Sigmoid colon (tissue), 7 donors: ENCODE data around the gene KRT7. TPM values are rescaled to one million over a fixed set of nuclear protein-coding genes. Genes with fewer than 3 reads are reported as not detected.

Source experiments
- DNase-seq: peaks from one replicate; pipeline ENCODE4 v3.0.0-alpha.2; 2019
- H3K27ac ChIP-seq, 4 donors: fragments of 200-600 bp; sonication (generic); one replicate each; pipeline ENCODE4 v1.5.1; 2016 to 2019; ENCODE audit warnings: mild to moderate bottlenecking in 1 of 4
- H3K27me3 ChIP-seq, 3 donors: fragments of 200-600 bp; sonication (generic); one replicate each; pipeline ENCODE4 v1.5.1; 2019; ENCODE audit warnings: mild to moderate bottlenecking in 1 of 3
- H3K36me3 ChIP-seq, 4 donors: fragments of 200-600 bp; sonication (generic); one replicate each; pipeline ENCODE4 v1.5.1; 2016 to 2019
- H3K4me1 ChIP-seq, 4 donors: fragments of 200-600 bp; sonication (generic); one replicate each; pipeline ENCODE4 v1.5.1; 2017 to 2019
- H3K4me3 ChIP-seq, 4 donors: fragments of 200-600 bp; sonication (generic); one replicate each; pipeline ENCODE4 v1.5.1; 2017 to 2019; ENCODE audit warnings: mild to moderate bottlenecking in 2 of 4, moderate library complexity in 1 of 4
- H3K9me3 ChIP-seq, 4 donors: fragments of 200-600 bp in 3 of 4; sonication (generic) in 3 of 4; one replicate each; pipeline versions ENCODE4 v1.5.1 to v1.6.1; 2013 to 2019
- EP300 ChIP-seq, 4 donors: sonication (generic); formaldehyde crosslinking; IDR thresholded peaks; one replicate each; pipeline ENCODE4 v1.6.1; 2017; ENCODE audit warnings: antibody characterized with exemption in 4 of 4
- POLR2A ChIP-seq, 2 donors: fragments of 450-650 bp; IDR thresholded peaks; one replicate each; pipeline ENCODE4 v1.6.1; 2016; ENCODE audit warnings: antibody characterized with exemption in 2 of 2, mild to moderate bottlenecking in 2 of 2, moderate library complexity in 2 of 2
- POLR2AphosphoS5 ChIP-seq, 4 donors: sonication (generic); formaldehyde crosslinking; IDR thresholded peaks; one replicate each; pipeline ENCODE4 v1.6.1; 2017; ENCODE audit warnings: antibody characterized with exemption in 4 of 4
- WGBS, 2 donors: extraction: QIAGEN DNeasy Blood & Tissue Kit; methylation state at CpG; one replicate each; pipeline ENCODE4 v1.1.7; 2013; 5-methylcytosine and 5-hydroxymethylcytosine counted together
- intact Hi-C: fragments of 100-400 bp; cut with DNase I; formaldehyde crosslinking; loops from one replicate; pipeline ENCODE4 v1.15.1; 2023
- polyA plus RNA-seq, 3 donors: library from polyadenylated mRNA; stranded (reverse); fragments of 200-250 nt; gene quantifications; one replicate each; pipeline ENCODE4 v1.2.3, GENCODE V29; 2013
- total RNA-seq, 4 donors: library from RNA; depleted of rRNA; stranded (reverse); fragments of >200 nt; gene quantifications; one replicate each; pipeline ENCODE4 v1.1.0, GENCODE V29; 2016
- TF ChIP-seq, protein P1 (sequence below), 4 experiments: fragments of 450-650 bp in 3 of 4; fragments of 200-600 bp in 1 of 4; IDR thresholded peaks; one replicate each; pipeline ENCODE4 v1.5.1; 2016 to 2019; ENCODE audit warnings: antibody characterized with exemption in 4 of 4, mild to moderate bottlenecking in 3 of 4, moderate library complexity in 2 of 4
- donor health status: healthy with polysubstance abuse.
- donor health status: Bipolar disorder and iron deficiency.
- donor health status: healthy.

The KRT7 gene
- total and polyA plus RNA-seq, 7 donors, result 0.27 to 12.0 (median 2.4) TPM; not detected in 2

DNA sequence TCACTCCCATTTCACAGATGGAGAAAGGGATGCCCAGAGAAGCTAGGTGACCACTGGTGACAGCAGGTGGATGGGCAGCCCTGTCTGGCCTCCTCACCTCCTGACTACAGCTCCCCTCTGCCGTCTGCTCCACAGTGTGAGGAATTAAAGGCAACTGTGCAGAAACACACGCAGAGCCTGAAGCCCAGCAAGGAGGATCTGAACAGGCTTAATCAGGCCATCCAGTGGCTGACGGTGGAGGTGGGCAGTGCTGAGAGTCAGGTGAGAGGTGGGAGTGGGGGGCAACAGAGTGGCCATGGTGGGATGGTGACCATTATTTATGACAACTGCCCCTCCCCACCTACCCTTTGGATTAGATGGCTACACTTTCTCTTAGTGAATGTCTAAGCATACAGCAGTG lies 42.6 kb downstream of the KRT7 start:
- Histone ChIP-seq H3K27ac (no peak overlapping the region), H3K9me3 (no peaks in the 10 kb centered on the region), H3K27me3 (no peaks in the 10 kb centered on the region), H3K4me3 (no peak overlapping the region), H3K4me1 (peaks cover 0 to 25% (median 24%) of the 10 kb centered on the region in 4 donors), H3K36me3 (no peaks in the 10 kb centered on the region)
- no peak for DNase-seq
- intact Hi-C loops, result loop anchor here (10.0 kb wide), 1 partner anchor 251 kb away; no protein-coding TSS in a partner anchor
- WGBS, 2 donors, result 88% methylated on average over 3 of the region's 3 CpGs
- TF ChIP-seq, protein P1, sequence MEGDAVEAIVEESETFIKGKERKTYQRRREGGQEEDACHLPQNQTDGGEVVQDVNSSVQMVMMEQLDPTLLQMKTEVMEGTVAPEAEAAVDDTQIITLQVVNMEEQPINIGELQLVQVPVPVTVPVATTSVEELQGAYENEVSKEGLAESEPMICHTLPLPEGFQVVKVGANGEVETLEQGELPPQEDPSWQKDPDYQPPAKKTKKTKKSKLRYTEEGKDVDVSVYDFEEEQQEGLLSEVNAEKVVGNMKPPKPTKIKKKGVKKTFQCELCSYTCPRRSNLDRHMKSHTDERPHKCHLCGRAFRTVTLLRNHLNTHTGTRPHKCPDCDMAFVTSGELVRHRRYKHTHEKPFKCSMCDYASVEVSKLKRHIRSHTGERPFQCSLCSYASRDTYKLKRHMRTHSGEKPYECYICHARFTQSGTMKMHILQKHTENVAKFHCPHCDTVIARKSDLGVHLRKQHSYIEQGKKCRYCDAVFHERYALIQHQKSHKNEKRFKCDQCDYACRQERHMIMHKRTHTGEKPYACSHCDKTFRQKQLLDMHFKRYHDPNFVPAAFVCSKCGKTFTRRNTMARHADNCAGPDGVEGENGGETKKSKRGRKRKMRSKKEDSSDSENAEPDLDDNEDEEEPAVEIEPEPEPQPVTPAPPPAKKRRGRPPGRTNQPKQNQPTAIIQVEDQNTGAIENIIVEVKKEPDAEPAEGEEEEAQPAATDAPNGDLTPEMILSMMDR (IDR thresholded peaks at IDR 0.05), result no peak
- TF ChIP-seq EP300 (IDR thresholded peaks at IDR 0.05) (no peak), POLR2A (IDR thresholded peaks at IDR 0.05) (no peak), POLR2AphosphoS5 (IDR thresholded peaks at IDR 0.05) (no peak)

DNA sequence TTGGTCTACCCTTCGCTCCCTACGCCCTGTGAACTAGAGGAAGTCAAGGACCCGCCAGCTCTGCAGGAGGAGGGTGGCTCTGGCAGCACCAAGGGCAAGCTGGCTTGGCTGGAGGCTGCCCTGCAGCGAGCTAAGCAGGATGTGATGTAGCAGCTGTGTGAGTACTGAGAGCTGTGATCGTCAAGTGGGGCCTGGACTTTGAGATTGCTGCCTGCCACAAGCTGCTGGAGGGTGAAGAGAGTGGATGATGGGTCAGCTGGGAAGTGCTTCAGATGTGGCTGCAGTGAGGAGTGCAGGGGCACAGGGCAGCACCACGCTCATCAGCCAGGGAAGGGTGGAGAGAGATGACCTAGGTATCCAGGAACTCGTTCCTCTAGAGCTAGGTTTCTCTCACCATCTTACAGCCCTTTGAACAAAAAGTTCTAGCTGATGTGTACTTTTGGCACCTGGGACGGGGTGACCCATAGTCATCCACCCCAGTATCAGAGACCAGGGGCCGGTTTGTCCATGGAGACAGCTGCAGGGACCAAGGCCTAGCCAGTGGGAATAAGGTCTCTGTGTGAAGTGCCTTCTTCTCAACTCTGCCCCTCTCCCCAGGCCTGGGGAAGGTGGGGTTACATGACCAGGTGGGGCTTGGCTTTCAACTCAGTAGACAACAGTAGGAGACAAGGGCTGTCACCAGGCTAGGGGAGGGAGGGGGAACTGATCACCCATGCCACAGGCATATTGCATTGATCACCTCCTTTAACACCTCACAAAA lies 44.6 kb downstream of the KRT7 start:
- DNase-seq, result no peak
- H3K4me1 ChIP-seq, result peaks cover 0 to 34% (median 32%) of the 10 kb centered on the region in 4 donors
- TF ChIP-seq, protein P1 (IDR thresholded peaks at IDR 0.05), result no peak
- TF ChIP-seq POLR2AphosphoS5 (IDR thresholded peaks at IDR 0.05) (no peak), EP300 (IDR thresholded peaks at IDR 0.05) (no peak), POLR2A (IDR thresholded peaks at IDR 0.05) (no peak)
- no peaks in the 10 kb centered on the region for H3K36me3 ChIP-seq
- no peaks in the 10 kb centered on the region for H3K9me3 ChIP-seq
- no peak overlapping the region for H3K4me3 ChIP-seq
- 82 to 83% methylated on average over 9 of the region's 9 CpGs for WGBS, 2 donors
- intact Hi-C loops, result loop anchor here (10.0 kb wide), 1 partner anchor 253 kb away; no protein-coding TSS in a partner anchor
- H3K27me3 ChIP-seq, result no peaks in the 10 kb centered on the region
- H3K27ac ChIP-seq, result peak overlapping the region in 1 of 4 donors; percentile 95

DNA sequence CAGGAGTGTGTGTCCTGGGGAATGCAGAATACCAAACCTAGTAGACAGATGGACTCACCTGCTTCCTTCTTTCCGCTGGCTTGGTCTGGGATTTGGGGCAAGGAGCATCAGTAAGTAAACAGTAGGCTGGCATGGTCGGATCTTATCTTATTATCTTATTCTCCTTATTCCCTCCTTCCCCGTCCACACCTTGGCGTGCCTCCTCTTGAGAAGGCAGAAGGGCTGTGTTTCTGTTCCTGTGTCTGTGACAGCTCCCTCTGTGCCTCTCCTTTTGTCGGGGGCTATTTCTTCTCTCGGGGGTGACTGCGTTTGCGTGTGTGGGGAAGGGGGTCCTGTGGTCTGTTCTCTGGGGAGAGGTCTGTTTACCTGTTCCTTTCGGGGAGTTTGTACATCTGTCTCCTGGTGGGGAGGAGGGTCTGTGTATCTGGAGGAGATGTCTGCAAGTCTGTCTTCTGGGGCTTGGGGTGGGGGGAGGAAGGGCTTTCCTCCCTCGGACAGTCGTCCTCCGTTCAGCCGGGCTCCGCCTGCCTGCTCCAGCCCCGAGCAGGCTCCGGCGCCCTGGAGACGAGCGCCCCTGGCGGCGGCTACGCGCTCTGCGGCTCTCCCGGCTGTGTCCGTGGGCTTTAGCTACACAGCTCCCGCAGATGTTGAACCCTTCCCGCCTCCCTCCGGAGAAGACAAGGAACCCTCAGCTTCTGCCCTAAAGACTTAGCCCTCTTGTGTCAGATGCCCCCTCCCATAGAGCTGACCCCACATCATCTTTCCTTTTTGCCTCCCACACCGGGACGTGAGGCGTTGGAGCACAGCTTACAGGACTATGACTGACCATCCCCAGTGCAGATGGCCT lies 45.8 kb downstream of the KRT7 start:
- intact Hi-C loops, result loop anchor here (1.0 to 10.0 kb wide), 2 partner anchors 33 to 254 kb away; no protein-coding TSS in a partner anchor
- H3K27ac ChIP-seq, result peak overlapping the region; percentile 84 to 95 (median 86)

More for the DNA sequence above, 45.8 kb downstream of the KRT7 start:
- Histone ChIP-seq H3K4me1 (peaks cover 0 to 34% (median 32%) of the 10 kb centered on the region in 4 donors), H3K27me3 (no peaks in the 10 kb centered on the region), H3K4me3 (peak overlapping the region in 3 of 4 donors; percentile 31 to 44 (median 38)), H3K9me3 (no peaks in the 10 kb centered on the region), H3K36me3 (no peaks in the 10 kb centered on the region)
- whole genome bisulfite sequencing, 2 donors, result 10 to 21% methylated on average over 32 of the region's 32 CpGs
- peak; percentile 89 for DNase-seq
- TF ChIP-seq EP300 (IDR thresholded peaks at IDR 0.05) (no peak), POLR2A (IDR thresholded peaks at IDR 0.05) (no peak), POLR2AphosphoS5 (IDR thresholded peaks at IDR 0.05) (peak in 2 of 4 donors; percentile 5 to 22)
- TF ChIP-seq, protein P1 (IDR thresholded peaks at IDR 0.05), result peak; percentile 72 to 94 (median 91)
